H1 (cell line): ENCODE data around the gene NRXN3. TPM values are rescaled to one million over a fixed set of nuclear protein-coding genes. Genes with fewer than 3 reads are reported as not detected.

Experiments
- CTCF ChIA-PET: fragments of 300-600 bp; sonication (Branson Sonifier 250); formaldehyde crosslinking; loops from one replicate; lab custom pipeline; 2021; ENCODE audit not compliant: partially characterized antibody; lab: Charles Lee
- POLR2A ChIA-PET: fragments of 300-600 bp; sonication (Branson Sonifier 250); formaldehyde crosslinking; loops from one replicate; lab custom pipeline; 2021; ENCODE audit warnings: inconsistent platforms; ENCODE audit not compliant: partially characterized antibody; lab: Charles Lee
- DNase-seq, 2 experiments: peaks; one replicate each; pipeline versions ENCODE4 v3.0.0 to v3.0.0-alpha.2; 2010 to 2022; ENCODE audit warnings: low spot score in 2 of 2, low read depth in 1 of 2, mixed read lengths in 1 of 2
- FAIRE-seq: peaks from 2 replicates; lab custom pipeline; 2011; peaks lifted over from hg19 to GRCh38; lab: Jason Lieb, UNC
- H2AFZ ChIP-seq: 2 replicates; pipeline ENCODE4 v1.8.1; 2012; ENCODE audit warnings: low read length, inconsistent platforms
- H2AK5ac ChIP-seq: 2 replicates; pipeline ENCODE4 v1.6.1; 2013; ENCODE audit warnings: low read depth, low read length
- H2BK120ac ChIP-seq: replicated peaks from 2 replicates; pipeline ENCODE3; 2013; ENCODE audit warnings: low read depth, low read length, inconsistent platforms
- H2BK12ac ChIP-seq: 2 replicates; pipeline ENCODE4 v1.6.1; 2013; ENCODE audit warnings: low read depth, low read length
- H2BK15ac ChIP-seq: 2 replicates; pipeline ENCODE4 v1.6.1; 2013; ENCODE audit warnings: low read length
- H2BK20ac ChIP-seq: 2 replicates; pipeline ENCODE4 v1.6.1; 2013; ENCODE audit warnings: low read length
- H2BK5ac ChIP-seq: 2 replicates; pipeline ENCODE4 v1.6.1; 2013; ENCODE audit warnings: low read depth, low read length
- H3K14ac ChIP-seq: 2 replicates; pipeline ENCODE4 v1.6.1; 2013; ENCODE audit warnings: inconsistent platforms; ENCODE audit not compliant: insufficient read length
- H3K18ac ChIP-seq: 2 replicates; pipeline ENCODE4 v1.6.1; 2013; ENCODE audit warnings: low read length; ENCODE audit errors: extremely low read depth
- H3K23ac ChIP-seq: 2 replicates; pipeline ENCODE4 v1.6.1; 2013; ENCODE audit warnings: inconsistent platforms; ENCODE audit not compliant: insufficient read length
- H3K23me2 ChIP-seq: 2 replicates; pipeline ENCODE4 v1.6.1; 2013; ENCODE audit warnings: low read depth, low read length
- H3K27ac ChIP-seq: 2 replicates; pipeline ENCODE4 v1.6.1; 2011; ENCODE audit warnings: low read depth, low read length, inconsistent platforms
- H3K27me3 ChIP-seq, 4 experiments: replicated peaks in 1 of 4; 1 replicate in 1 of 4; 2 replicates in 3 of 4; pipeline versions ENCODE4 v1.6.1 to v1.8.1; 2011 to 2013; ENCODE audit warnings: low read length in 3 of 4, mild to moderate bottlenecking in 3 of 4, inconsistent platforms in 2 of 4, mixed read lengths in 2 of 4, moderate library complexity in 1 of 4; ENCODE audit not compliant: control insufficient read depth in 3 of 4, insufficient read depth in 3 of 4; ENCODE audit errors: extremely low read depth in 1 of 4
- H3K36me3 ChIP-seq, 4 experiments: 2 replicates each; pipeline versions ENCODE4 v1.6.1 to v1.8.1; 2011 to 2013; ENCODE audit warnings: mild to moderate bottlenecking in 4 of 4, low read length in 3 of 4, moderate library complexity in 2 of 4, control low read depth in 1 of 4, inconsistent platforms in 1 of 4; ENCODE audit not compliant: insufficient read depth in 4 of 4, control insufficient read depth in 2 of 4
- H3K4ac ChIP-seq: replicated peaks from 2 replicates; pipeline ENCODE3; 2013; ENCODE audit warnings: low read length, low read depth, mixed read lengths, inconsistent platforms; ENCODE audit not compliant: insufficient read length
- H3K4me1 ChIP-seq, 4 experiments: replicated peaks in 1 of 4; 1 replicate in 1 of 4; 2 replicates in 3 of 4; pipeline versions ENCODE4 v1.6.1 to v1.8.1; 2011 to 2013; ENCODE audit warnings: low read length in 3 of 4, inconsistent platforms in 2 of 4, mixed read lengths in 1 of 4; ENCODE audit not compliant: insufficient read depth in 4 of 4, control insufficient read depth in 3 of 4
- H3K4me2 ChIP-seq, 2 experiments: 2 replicates each; pipeline versions ENCODE4 v1.6.1 to v1.8.1; 2011 to 2013; ENCODE audit warnings: low read depth in 2 of 2, low read length in 2 of 2, control low read depth in 1 of 2, inconsistent platforms in 1 of 2, mild to moderate bottlenecking in 1 of 2; ENCODE audit not compliant: insufficient read depth in 1 of 2
- H3K4me3 ChIP-seq, 4 experiments: fragments of 200-600, 300-600 bp in 1 of 4; sonication (generic), shearing (Covaris generic), sonication (Bioruptor Twin) in 1 of 4; 2 replicates each; pipeline versions ENCODE4 v1.5.1 to v1.8.1; 2011 to 2016; ENCODE audit warnings: low read length in 4 of 4, low read depth in 3 of 4, control low read depth in 2 of 4, inconsistent platforms in 2 of 4, mild to moderate bottlenecking in 2 of 4, mixed read lengths in 1 of 4, moderate library complexity in 1 of 4; ENCODE audit not compliant: insufficient read depth in 2 of 4; ENCODE audit errors: extremely low read depth in 1 of 4
- H3K56ac ChIP-seq: replicated peaks from 2 replicates; pipeline ENCODE3; 2013; ENCODE audit warnings: low read depth, mild to moderate bottlenecking, mixed read lengths, low read length, inconsistent platforms; ENCODE audit not compliant: insufficient read length
- H3K79me1 ChIP-seq: 2 replicates; pipeline ENCODE4 v1.6.1; 2013; ENCODE audit warnings: low read depth, low read length, control low read depth
- H3K79me2 ChIP-seq, 2 experiments: 2 replicates each; pipeline versions ENCODE4 v1.6.1 to v1.8.1; 2012 to 2013; ENCODE audit warnings: low read length in 2 of 2, mild to moderate bottlenecking in 2 of 2, inconsistent platforms in 1 of 2; ENCODE audit not compliant: insufficient read depth in 2 of 2, control insufficient read depth in 1 of 2
- H3K9ac ChIP-seq, 4 experiments: replicated peaks in 1 of 4; 1 replicate in 1 of 4; 2 replicates in 3 of 4; pipeline versions ENCODE4 v1.6.1 to v1.8.1; 2011 to 2013; ENCODE audit warnings: low read depth in 3 of 4, low read length in 3 of 4, control low read depth in 2 of 4, mild to moderate bottlenecking in 2 of 4, moderate library complexity in 2 of 4, inconsistent platforms in 1 of 4; ENCODE audit errors: extremely low read depth in 1 of 4
- H3K9me3 ChIP-seq, 2 experiments: 2 replicates each; pipeline versions ENCODE4 v1.6.1 to v1.8.1; 2012 to 2013; ENCODE audit warnings: mild to moderate bottlenecking in 2 of 2, moderate library complexity in 2 of 2, control low read depth in 1 of 2, inconsistent platforms in 1 of 2, low read depth in 1 of 2, low read length in 1 of 2, mixed read lengths in 1 of 2; ENCODE audit not compliant: insufficient read depth in 2 of 2
- H4K20me1 ChIP-seq, 2 experiments: replicated peaks in 1 of 2; 2 replicates each; pipeline versions ENCODE3 to v1.8.1; 2011 to 2013; ENCODE audit warnings: inconsistent platforms in 2 of 2, low read length in 2 of 2, mild to moderate bottlenecking in 1 of 2; ENCODE audit not compliant: insufficient read depth in 2 of 2, control insufficient read depth in 1 of 2
- H4K5ac ChIP-seq: 2 replicates; pipeline ENCODE4 v1.6.1; 2013; ENCODE audit warnings: low read length, low read depth, mixed read lengths, inconsistent platforms; ENCODE audit not compliant: insufficient read length
- H4K8ac ChIP-seq: 2 replicates; pipeline ENCODE4 v1.8.0; 2013; ENCODE audit warnings: mild to moderate bottlenecking, moderate library complexity, low read length, inconsistent platforms; ENCODE audit not compliant: insufficient read depth; ENCODE audit errors: extremely low read depth
- H4K91ac ChIP-seq: replicated peaks from 2 replicates; pipeline ENCODE3; 2013; ENCODE audit warnings: low read length, mixed read lengths, inconsistent platforms; ENCODE audit not compliant: insufficient read length
- ATF3 ChIP-seq: IDR thresholded peaks from 2 replicates; pipeline ENCODE4 v1.6.1; 2011; ENCODE audit warnings: low read depth, mild to moderate bottlenecking, low read length; ENCODE audit not compliant: insufficient read depth
- CREB1 ChIP-seq: IDR thresholded peaks from 2 replicates; pipeline ENCODE4 v1.6.1; 2012; ENCODE audit warnings: inconsistent platforms
- E2F6 ChIP-seq: IDR thresholded peaks from 2 replicates; pipeline ENCODE4 v1.6.1; 2012; ENCODE audit warnings: inconsistent platforms
- HDAC2 ChIP-seq, 2 experiments: fragments of 300-600 bp in 1 of 2; sonication (generic) in 1 of 2; IDR thresholded peaks; 2 replicates each; pipeline ENCODE4 v1.6.1; 2011 to 2012; ENCODE audit warnings: low read depth in 2 of 2, low read length in 2 of 2, mild to moderate bottlenecking in 2 of 2, moderate library complexity in 2 of 2, borderline replicate concordance in 1 of 2, inconsistent platforms in 1 of 2
- MAX ChIP-seq: IDR thresholded peaks from 2 replicates; pipeline ENCODE4 v1.6.1; 2012; ENCODE audit warnings: inconsistent platforms
- NANOG ChIP-seq: IDR thresholded peaks from 2 replicates; pipeline ENCODE4 v1.6.1; 2011; ENCODE audit warnings: low read length, low read depth, mild to moderate bottlenecking, inconsistent platforms; ENCODE audit not compliant: insufficient read depth, poor library complexity, severe bottlenecking
- POLR2AphosphoS5 ChIP-seq: IDR thresholded peaks from 2 replicates; pipeline ENCODE4 v1.6.1; 2011; ENCODE audit warnings: low read depth, low read length
- SIN3A ChIP-seq, 2 experiments: IDR thresholded peaks in 1 of 2; conservative IDR thresholded peaks in 1 of 2; 2 replicates each; pipeline ENCODE4 v1.6.1; 2011 to 2012; ENCODE audit warnings: low read length in 2 of 2, improper control_type of control experiment in 1 of 2, low read depth in 1 of 2, mild to moderate bottlenecking in 1 of 2
- SP2 ChIP-seq: IDR thresholded peaks from 2 replicates; pipeline ENCODE4 v1.6.1; 2012; ENCODE audit warnings: mild to moderate bottlenecking, low read length, inconsistent platforms
- SRF ChIP-seq: IDR thresholded peaks from 2 replicates; pipeline ENCODE4 v1.6.1; 2011; ENCODE audit warnings: mild to moderate bottlenecking, low read depth, low read length, moderate library complexity
- TAF7 ChIP-seq: optimal IDR thresholded peaks from 2 replicates; pipeline ENCODE3; 2011; ENCODE audit warnings: low read depth, mild to moderate bottlenecking, inconsistent platforms, low read length, moderate library complexity, borderline replicate concordance
- USF2 ChIP-seq: IDR thresholded peaks from 2 replicates; pipeline ENCODE4 v1.6.1; 2011; ENCODE audit warnings: low read length, improper control_type of control experiment
- polyA plus RNA-seq, 7 experiments: library from polyadenylated mRNA; depleted of rRNA in 3 of 7; stranded (reverse) in 5 of 7; unstranded in 2 of 7; fragments of >200 nt in 5 of 7; fragments of 200-250 nt in 2 of 7; gene quantifications; 1 replicate in 5 of 7; 2 replicates in 1 of 7; 4 replicates in 1 of 7; pipeline versions ENCODE4 v1.2.1 to v1.2.3, GENCODE V29; 2011 to 2013; ENCODE audit warnings: missing spikeins in 2 of 7, mixed read lengths in 2 of 7
- total RNA-seq: library from RNA; stranded (reverse); fragmentation: NEBNext Ultra II Directional; extraction: Animal tissue kit (Norgen Biotek cat#: 25700); gene quantifications from 2 replicates; pipeline ENCODE4 v1.2.1, GENCODE V29; 2021

Gene NRXN3
- total and polyA plus RNA-seq, 2 of the 8 experiments (the other 6 are each of a cell fraction or from before 2014, with no cell fraction given), result 2.6 to 4.1 TPM

GRCh38 chr14:79840103-79840502, 1669.9 kb downstream of the NRXN3 start:
- Histone ChIP-seq H4K8ac (no peak overlapping the region), H3K79me2 (no peaks in the 10 kb centered on the region), H2BK120ac (no peak overlapping the region), H4K91ac (no peak overlapping the region), H3K36me3 (no peaks in the 10 kb centered on the region), H3K9ac (no peak overlapping the region), H3K4me1 (no peaks in the 10 kb centered on the region), H2BK12ac (no peak overlapping the region), H3K14ac (no peak overlapping the region), H2BK5ac (no peak overlapping the region), H2BK15ac (no peak overlapping the region), H3K9me3 (no peaks in the 10 kb centered on the region), H3K4ac (no peak overlapping the region), H3K4me3 (no peak overlapping the region), H3K56ac (no peak overlapping the region), H3K23ac (no peak overlapping the region), H4K20me1 (no peaks in the 10 kb centered on the region), H3K18ac (no peak overlapping the region), H2AK5ac (no peak overlapping the region), H2BK20ac (no peak overlapping the region), H3K27me3 (no peaks in the 10 kb centered on the region), H4K5ac (no peak overlapping the region), H3K4me2 (no peak overlapping the region), H2AFZ (no peak overlapping the region), H3K79me1 (no peaks in the 10 kb centered on the region), H3K27ac (no peak overlapping the region), H3K23me2 (no peaks in the 10 kb centered on the region)
- ChIA-PET CTCF (interaction anchor here (0.7 to 1.9 kb wide), 2 partner anchors 19 to 30 kb away, joined by 3 to 5 read pairs; no protein-coding TSS in a partner anchor), POLR2A (no interaction called here)
- DNase-seq (no peak), FAIRE-seq (no peak)
- TF ChIP-seq ATF3 (no peak), HDAC2 (IDR thresholded peaks at IDR 0.05; ENCODE audit: borderline replicate concordance in 1 of 2, low read depth in 2 of 2, low read length in 2 of 2) (no peak), TAF7 (no peak), USF2 (no peak), CREB1 (no peak), E2F6 (no peak), MAX (no peak), SP2 (no peak), NANOG (no peak), SRF (no peak), SIN3A (conservative IDR thresholded peaks at IDR 0.05 in 1 of 2, IDR thresholded peaks at IDR 0.05 in 1 of 2; ENCODE audit: low read depth in 1 of 2, low read length in 2 of 2) (no peak), POLR2AphosphoS5 (no peak)
